NT2/D1 (cell line): ENCODE results near the gene MPRIP.
"Not testable (repeated sequence)": the region's sequence is repeated elsewhere in the genome, so short reads cannot be mapped to it uniquely, and the experiment has no call there.

ENCODE experiments used
- DNase-seq: peaks from one replicate; pipeline ENCODE4 v3.0.0-alpha.2; 2011; ENCODE audit warnings: low read depth, low spot score
- H3K27me3 ChIP-seq: 2 replicates; pipeline ENCODE4 v1.6.0; 2011; ENCODE audit warnings: mild to moderate bottlenecking; ENCODE audit not compliant: insufficient read length, insufficient read depth
- H3K36me3 ChIP-seq: 2 replicates; pipeline ENCODE4 v1.6.1; 2011; ENCODE audit warnings: mild to moderate bottlenecking, low read length, mixed read lengths; ENCODE audit not compliant: insufficient read depth, insufficient read length
- H3K4me1 ChIP-seq: 2 replicates; pipeline ENCODE4 v1.5.1; 2011; ENCODE audit not compliant: insufficient read depth, insufficient read length
- H3K4me3 ChIP-seq: 2 replicates; pipeline ENCODE4 v1.5.1; 2011; ENCODE audit warnings: low read depth; ENCODE audit not compliant: insufficient read length
- H3K9ac ChIP-seq: 2 replicates; pipeline ENCODE4 v1.6.0; 2011; ENCODE audit warnings: low read depth; ENCODE audit not compliant: insufficient read length
- H3K9me3 ChIP-seq: 2 replicates; pipeline ENCODE4 v1.5.1; 2011; ENCODE audit warnings: mild to moderate bottlenecking, low read length; ENCODE audit not compliant: insufficient read depth
- SUZ12 ChIP-seq: IDR thresholded peaks from 2 replicates; pipeline ENCODE4 v1.6.1; 2011; ENCODE audit not compliant: insufficient read length, insufficient read depth; ENCODE audit errors: extremely low read depth
- YY1 ChIP-seq: IDR thresholded peaks from 2 replicates; pipeline ENCODE4 v1.6.1; 2011; ENCODE audit not compliant: insufficient read length, insufficient read depth
- ZNF274 ChIP-seq: IDR thresholded peaks from 2 replicates; pipeline ENCODE4 v1.6.1; 2011; ENCODE audit warnings: mild to moderate bottlenecking, low read depth, low read length

Gene MPRIP, protein sequence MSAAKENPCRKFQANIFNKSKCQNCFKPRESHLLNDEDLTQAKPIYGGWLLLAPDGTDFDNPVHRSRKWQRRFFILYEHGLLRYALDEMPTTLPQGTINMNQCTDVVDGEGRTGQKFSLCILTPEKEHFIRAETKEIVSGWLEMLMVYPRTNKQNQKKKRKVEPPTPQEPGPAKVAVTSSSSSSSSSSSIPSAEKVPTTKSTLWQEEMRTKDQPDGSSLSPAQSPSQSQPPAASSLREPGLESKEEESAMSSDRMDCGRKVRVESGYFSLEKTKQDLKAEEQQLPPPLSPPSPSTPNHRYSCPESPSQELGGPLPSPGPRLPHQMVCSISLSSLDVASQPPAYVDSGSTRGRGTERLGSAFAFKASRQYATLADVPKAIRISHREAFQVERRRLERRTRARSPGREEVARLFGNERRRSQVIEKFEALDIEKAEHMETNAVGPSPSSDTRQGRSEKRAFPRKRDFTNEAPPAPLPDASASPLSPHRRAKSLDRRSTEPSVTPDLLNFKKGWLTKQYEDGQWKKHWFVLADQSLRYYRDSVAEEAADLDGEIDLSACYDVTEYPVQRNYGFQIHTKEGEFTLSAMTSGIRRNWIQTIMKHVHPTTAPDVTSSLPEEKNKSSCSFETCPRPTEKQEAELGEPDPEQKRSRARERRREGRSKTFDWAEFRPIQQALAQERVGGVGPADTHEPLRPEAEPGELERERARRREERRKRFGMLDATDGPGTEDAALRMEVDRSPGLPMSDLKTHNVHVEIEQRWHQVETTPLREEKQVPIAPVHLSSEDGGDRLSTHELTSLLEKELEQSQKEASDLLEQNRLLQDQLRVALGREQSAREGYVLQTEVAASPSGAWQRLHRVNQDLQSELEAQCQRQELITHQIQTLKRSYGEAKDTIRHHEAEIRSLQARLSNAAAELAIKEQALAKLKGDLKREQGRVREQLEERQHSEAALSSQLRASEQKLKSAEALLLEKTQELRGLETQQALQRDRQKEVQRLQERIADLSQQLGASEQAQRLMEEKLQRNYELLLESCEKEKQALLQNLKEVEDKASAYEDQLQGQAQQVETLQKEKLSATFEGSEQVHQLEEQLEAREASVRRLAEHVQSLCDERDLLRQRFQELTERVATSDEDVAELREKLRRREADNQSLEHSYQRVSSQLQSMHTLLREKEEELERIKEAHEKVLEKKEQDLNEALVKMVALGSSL (N-terminal part only)

DNA sequence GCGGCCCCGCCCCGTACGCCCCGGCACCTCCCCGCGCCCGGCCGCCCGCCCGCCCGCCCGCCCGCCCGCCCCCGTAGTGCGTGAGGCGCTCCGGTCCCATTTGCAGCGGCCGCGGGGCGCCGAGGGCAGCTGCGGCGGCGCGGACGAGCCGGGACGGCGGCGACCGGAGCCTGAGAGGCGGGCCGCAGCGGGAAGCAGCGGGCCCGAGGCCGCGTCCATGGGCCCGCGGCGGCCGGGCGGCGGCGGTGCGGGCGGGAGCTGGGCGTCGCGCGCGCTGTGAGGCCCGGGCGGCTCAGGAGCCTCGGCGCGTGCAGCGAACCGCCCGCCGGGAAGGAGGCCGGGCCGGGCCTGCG is at the start of gene MPRIP:
Gene MPRIP (plus strand): TSS at position 74 of the 353 bp plus-strand sequence. CDS start 392 bp downstream, outside the sequence.
- Histone ChIP-seq H3K4me1 (peaks cover 2% of the 10 kb centered on the region), H3K4me3 (peak within 1 kb of the TSS; percentile 72), H3K9ac (peak within 1 kb of the TSS; percentile 87), H3K9me3 (peaks cover 9% of the 10 kb centered on the region; the same call in 1 of the 2 replicates), H3K36me3 (no peaks in the 10 kb centered on the region), H3K27me3 (peaks cover 10% of the 10 kb centered on the region)
- no peak for DNase-seq
- TF ChIP-seq YY1 (no peak), ZNF274 (no peak), SUZ12 (no peak)

DNA sequence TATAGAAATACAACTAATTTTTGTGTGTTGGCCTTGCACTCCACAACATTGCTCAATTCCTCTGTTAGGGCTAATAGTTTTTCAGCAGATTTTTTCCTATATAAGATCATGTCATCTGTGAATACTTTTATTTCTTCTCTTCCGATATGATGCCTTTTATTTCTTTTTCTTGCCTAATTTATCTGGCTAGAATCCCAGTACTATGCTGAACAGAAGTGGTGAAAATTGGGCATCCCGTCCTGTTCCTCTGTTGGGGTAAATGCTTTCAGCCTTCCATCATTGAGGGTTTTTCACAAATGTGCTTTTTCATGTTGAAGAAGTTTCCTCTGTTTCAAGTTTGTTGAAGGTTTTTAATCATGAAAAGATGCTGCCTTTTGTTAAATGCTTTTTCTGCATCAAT is 47.6 kb upstream of the MPRIP start:
- Histone ChIP-seq H3K4me3 (no peak overlapping the region), H3K4me1 (no peaks in the 10 kb centered on the region), H3K36me3 (no peaks in the 10 kb centered on the region), H3K27me3 (no peaks in the 10 kb centered on the region), H3K9ac (no peak overlapping the region), H3K9me3 (peaks cover 13% of the 10 kb centered on the region)
- TF ChIP-seq YY1 = no peak
- TF ChIP-seq ZNF274 = no peak
- TF ChIP-seq SUZ12 = no peak
- DNase-seq = no peak

DNA sequence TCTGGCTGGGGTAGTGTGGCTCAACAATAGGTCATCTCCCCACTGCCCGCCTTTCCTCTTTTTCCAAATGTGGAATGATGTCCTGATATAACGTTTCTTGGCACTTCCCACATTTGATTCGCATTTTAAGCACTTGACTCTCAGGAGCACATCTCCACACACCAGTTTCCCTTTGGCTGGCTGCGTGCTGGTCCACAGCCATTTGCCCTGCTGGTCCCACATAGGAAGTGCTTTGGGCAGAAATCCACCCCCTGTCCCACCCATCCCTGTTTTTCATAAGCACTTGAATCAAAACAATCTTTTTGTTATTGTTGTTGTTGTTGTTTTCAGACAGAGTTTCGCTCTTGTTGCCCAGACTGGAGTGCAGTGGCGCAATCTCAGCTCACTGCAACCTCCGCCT is 46.3 kb upstream of the MPRIP start:
- Histone ChIP-seq H3K4me3 (no peak overlapping the region), H3K36me3 (no peaks in the 10 kb centered on the region), H3K27me3 (no peaks in the 10 kb centered on the region), H3K4me1 (peaks cover under 1% of the 10 kb centered on the region), H3K9me3 (peaks cover 13% of the 10 kb centered on the region), H3K9ac (no peak overlapping the region)
- DNase-seq = no peak
- TF ChIP-seq ZNF274 (no peak), YY1 (no peak), SUZ12 (no peak)

DNA sequence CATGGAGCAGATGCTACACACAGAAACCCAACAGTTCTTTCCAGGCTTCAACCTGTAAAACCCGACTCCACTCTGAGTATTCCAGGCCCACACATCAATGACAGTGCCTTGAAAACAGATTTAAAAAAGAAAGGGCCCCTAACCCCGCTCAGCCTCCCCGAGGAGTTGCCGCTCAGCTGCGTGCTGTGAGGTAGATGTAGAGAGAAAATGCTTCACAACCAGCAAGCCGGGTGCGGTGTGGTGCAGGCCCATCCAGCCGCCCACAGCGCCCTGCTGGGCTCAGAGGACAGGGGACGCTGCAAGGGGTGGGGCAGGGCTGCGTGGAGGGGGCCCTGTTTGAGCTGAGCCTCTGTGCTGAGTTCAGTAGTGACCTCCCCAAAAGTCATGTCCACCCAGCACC is 45.5 kb upstream of the MPRIP start:
- H3K4me1 ChIP-seq, H3K9ac ChIP-seq, H3K36me3 ChIP-seq, H3K27me3 ChIP-seq, H3K4me3 ChIP-seq, DNase-seq: not testable (repeated sequence)
- H3K9me3 ChIP-seq = peaks cover 13% of the 10 kb centered on the region

DNA sequence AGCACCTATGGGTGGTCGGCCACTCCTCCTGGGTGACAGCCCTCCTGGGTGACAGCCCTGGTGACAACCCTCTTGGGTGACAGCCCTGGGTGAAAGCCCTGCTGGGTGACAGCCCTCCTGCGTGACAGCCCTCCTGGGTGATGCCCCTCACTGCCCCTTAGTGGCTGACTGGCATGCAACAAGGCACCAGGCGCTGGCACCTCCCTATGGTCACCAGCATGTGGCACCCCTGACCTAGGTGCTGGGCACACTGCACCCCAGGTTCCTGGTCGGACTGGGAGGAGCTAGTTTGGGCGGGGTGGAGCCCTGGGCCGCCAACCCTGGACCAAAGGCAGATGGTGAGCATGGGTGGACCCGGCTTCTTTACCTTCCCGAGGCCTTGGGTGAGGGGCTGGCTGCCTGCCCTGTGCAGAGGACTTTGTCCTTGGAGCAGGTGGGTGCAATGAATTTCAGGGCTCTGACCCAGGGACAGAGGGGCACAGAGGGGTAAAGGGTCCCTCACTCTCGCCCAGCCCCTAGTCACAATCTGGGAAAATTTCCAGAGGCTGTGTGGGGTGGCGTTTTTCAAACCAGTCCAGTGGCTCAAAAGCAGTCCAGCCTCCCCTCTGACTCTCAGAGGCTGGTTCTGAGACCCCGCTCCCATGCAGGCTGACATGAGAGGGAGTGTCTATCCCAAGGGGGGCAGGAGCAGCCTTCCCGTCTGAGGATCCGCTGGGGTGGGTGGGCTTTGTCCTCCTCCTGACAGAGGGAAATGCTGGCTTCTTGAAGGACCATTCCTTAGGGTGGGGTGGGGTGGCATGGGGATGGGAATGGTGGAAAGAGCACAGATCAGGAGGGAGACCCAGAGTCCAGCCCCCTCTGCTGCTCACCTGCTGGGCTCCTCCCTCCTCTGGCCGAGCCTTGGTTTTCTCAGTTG is 44.5 kb upstream of the MPRIP start:
- Histone ChIP-seq H3K9me3 (peaks cover 13% of the 10 kb centered on the region), H3K9ac (no peak overlapping the region), H3K4me3 (no peak overlapping the region), H3K36me3 (no peaks in the 10 kb centered on the region), H3K27me3 (no peaks in the 10 kb centered on the region), H3K4me1 (peaks cover 7% of the 10 kb centered on the region)
- TF ChIP-seq ZNF274 (no peak), SUZ12 (no peak), YY1 (no peak)
- DNase-seq = no peak

DNA sequence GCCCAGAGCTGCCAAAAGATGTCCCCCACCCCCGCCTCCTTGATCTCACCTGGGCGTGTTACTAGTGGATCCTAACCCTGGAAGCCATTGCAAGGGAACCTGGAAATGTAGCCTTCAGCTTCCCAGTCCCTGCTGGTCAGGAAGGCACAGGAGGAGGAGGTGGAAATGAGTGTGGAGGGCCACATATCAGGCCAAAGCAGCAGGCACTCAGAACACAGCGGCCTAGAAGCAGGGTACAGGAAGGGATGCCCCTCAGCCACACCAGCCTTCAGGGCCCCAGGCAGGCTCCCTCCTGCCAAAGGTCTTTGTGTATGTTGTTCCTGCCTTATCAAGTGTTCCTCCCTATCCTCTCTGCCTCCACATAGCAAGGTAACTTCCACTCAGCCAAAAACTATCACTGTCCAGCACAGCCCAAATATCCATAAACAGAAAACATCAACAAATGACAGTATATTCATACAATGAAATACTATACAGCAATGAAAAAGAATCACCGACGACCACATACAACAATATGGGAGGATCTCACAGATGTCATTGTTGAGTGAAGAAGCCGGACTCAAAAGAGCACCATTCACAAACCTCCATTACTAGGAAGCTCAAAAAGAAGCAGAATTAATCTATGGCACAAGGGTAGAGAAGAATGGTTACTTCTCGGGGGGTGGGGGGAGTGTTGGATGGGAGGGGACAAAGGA is 42.2 kb upstream of the MPRIP start:
- no peak overlapping the region for H3K9ac ChIP-seq
- no peak for DNase-seq
- no peaks in the 10 kb centered on the region for H3K36me3 ChIP-seq
- TF ChIP-seq SUZ12 (no peak), YY1 (no peak), ZNF274 (no peak)
- H3K4me3 ChIP-seq = no peak overlapping the region
- H3K9me3 ChIP-seq = no peaks in the 10 kb centered on the region; the same call in 1 of the 2 replicates
- no peaks in the 10 kb centered on the region for H3K27me3 ChIP-seq
- H3K4me1 ChIP-seq = peaks cover 7% of the 10 kb centered on the region
